ENCODE results near the gene NACC2. TPM values are rescaled to one million over a fixed set of nuclear protein-coding genes. Genes with fewer than 3 reads are reported as not detected.

The NACC2 gene
- total and polyA plus RNA-seq, 10 of the 15 experiments (the other 5 are each of a cell fraction or from before 2014, with no cell fraction given) = 0.66 to 14.7 (median 3.5) TPM

- H3K9ac ChIP-seq (ENCODE audit: control insufficient read depth, insufficient read depth, low read length) = no peak overlapping the region
- intact Hi-C loops (cut with micrococcal nuclease; ENCODE audit: unreplicated experiment) = no loop called here
- no peak overlapping the region for H2AFZ ChIP-seq (ENCODE audit: control insufficient read depth, low read depth, low read length)
- ATAC-seq = no peak
- H3K9me3 ChIP-seq (replicated peaks; ENCODE audit: control insufficient read depth, insufficient read depth, low read length) = no peaks in the 10 kb centered on the region
- no peak for DNase-seq (ENCODE audit: low read depth, low spot score)
- no peaks in the 10 kb centered on the region for H4K20me1 ChIP-seq (ENCODE audit: control insufficient read depth, insufficient read depth)
- no peak overlapping the region for H3K4me2 ChIP-seq (ENCODE audit: control insufficient read depth, insufficient read depth)
- H3K27ac ChIP-seq (ENCODE audit: control insufficient read depth, insufficient read depth) = no peak overlapping the region
- no peaks in the 10 kb centered on the region for H3K79me2 ChIP-seq (ENCODE audit: control insufficient read depth, insufficient read depth, low read length)
- ChIA-PET POLR2A (no interaction called here), SMC1A (ENCODE audit: uncharacterized antibody, unreplicated experiment) (no interaction called here), RAD21 (ENCODE audit: unreplicated experiment) (no interaction called here), CTCF (no interaction called here)
- H3K4me1 ChIP-seq (ENCODE audit: control insufficient read depth, insufficient read depth, low read length) = no peaks in the 10 kb centered on the region
- TF ChIP-seq, protein P1, sequence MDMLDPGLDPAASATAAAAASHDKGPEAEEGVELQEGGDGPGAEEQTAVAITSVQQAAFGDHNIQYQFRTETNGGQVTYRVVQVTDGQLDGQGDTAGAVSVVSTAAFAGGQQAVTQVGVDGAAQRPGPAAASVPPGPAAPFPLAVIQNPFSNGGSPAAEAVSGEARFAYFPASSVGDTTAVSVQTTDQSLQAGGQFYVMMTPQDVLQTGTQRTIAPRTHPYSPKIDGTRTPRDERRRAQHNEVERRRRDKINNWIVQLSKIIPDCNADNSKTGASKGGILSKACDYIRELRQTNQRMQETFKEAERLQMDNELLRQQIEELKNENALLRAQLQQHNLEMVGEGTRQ (IDR thresholded peaks at IDR 0.05; ENCODE audit: borderline replicate concordance, low read depth, low read length) = no peak
- no peak for TF ChIP-seq NR2C1 (IDR thresholded peaks at IDR 0.05)
- TF ChIP-seq MTA3 (IDR thresholded peaks at IDR 0.05; ENCODE audit: borderline replicate concordance, low read length) = no peak
- TF ChIP-seq TCF3 (IDR thresholded peaks at IDR 0.05; ENCODE audit: borderline replicate concordance, insufficient read depth, low read depth, low read length) = no peak
- TF ChIP-seq, protein P2, sequence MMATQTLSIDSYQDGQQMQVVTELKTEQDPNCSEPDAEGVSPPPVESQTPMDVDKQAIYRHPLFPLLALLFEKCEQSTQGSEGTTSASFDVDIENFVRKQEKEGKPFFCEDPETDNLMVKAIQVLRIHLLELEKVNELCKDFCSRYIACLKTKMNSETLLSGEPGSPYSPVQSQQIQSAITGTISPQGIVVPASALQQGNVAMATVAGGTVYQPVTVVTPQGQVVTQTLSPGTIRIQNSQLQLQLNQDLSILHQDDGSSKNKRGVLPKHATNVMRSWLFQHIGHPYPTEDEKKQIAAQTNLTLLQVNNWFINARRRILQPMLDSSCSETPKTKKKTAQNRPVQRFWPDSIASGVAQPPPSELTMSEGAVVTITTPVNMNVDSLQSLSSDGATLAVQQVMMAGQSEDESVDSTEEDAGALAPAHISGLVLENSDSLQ (IDR thresholded peaks at IDR 0.05) = no peak
- no peak for TF ChIP-seq ZSCAN29 (IDR thresholded peaks at IDR 0.05)
- TF ChIP-seq IKZF2 (IDR thresholded peaks at IDR 0.05) = no peak
- TF ChIP-seq RAD21 (IDR thresholded peaks at IDR 0.05; ENCODE audit: insufficient read depth, low read depth, low read length) = no peak
- no peak for TF ChIP-seq SPI1 (IDR thresholded peaks at IDR 0.05; ENCODE audit: borderline replicate concordance, insufficient read depth, low read depth, low read length)
- TF ChIP-seq SIN3A (IDR thresholded peaks at IDR 0.05; ENCODE audit: low read depth, low read length) = no peak
- TF ChIP-seq, protein P3, sequence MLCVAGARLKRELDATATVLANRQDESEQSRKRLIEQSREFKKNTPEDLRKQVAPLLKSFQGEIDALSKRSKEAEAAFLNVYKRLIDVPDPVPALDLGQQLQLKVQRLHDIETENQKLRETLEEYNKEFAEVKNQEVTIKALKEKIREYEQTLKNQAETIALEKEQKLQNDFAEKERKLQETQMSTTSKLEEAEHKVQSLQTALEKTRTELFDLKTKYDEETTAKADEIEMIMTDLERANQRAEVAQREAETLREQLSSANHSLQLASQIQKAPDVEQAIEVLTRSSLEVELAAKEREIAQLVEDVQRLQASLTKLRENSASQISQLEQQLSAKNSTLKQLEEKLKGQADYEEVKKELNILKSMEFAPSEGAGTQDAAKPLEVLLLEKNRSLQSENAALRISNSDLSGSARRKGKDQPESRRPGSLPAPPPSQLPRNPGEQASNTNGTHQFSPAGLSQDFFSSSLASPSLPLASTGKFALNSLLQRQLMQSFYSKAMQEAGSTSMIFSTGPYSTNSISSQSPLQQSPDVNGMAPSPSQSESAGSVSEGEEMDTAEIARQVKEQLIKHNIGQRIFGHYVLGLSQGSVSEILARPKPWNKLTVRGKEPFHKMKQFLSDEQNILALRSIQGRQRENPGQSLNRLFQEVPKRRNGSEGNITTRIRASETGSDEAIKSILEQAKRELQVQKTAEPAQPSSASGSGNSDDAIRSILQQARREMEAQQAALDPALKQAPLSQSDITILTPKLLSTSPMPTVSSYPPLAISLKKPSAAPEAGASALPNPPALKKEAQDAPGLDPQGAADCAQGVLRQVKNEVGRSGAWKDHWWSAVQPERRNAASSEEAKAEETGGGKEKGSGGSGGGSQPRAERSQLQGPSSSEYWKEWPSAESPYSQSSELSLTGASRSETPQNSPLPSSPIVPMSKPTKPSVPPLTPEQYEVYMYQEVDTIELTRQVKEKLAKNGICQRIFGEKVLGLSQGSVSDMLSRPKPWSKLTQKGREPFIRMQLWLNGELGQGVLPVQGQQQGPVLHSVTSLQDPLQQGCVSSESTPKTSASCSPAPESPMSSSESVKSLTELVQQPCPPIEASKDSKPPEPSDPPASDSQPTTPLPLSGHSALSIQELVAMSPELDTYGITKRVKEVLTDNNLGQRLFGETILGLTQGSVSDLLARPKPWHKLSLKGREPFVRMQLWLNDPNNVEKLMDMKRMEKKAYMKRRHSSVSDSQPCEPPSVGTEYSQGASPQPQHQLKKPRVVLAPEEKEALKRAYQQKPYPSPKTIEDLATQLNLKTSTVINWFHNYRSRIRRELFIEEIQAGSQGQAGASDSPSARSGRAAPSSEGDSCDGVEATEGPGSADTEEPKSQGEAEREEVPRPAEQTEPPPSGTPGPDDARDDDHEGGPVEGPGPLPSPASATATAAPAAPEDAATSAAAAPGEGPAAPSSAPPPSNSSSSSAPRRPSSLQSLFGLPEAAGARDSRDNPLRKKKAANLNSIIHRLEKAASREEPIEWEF (IDR thresholded peaks at IDR 0.05; ENCODE audit: insufficient replicate concordance, low read depth, low read length) = no peak
- TF ChIP-seq NR2F1 (conservative IDR thresholded peaks at IDR 0.05) = no peak
- 49% methylated on average over 13 of the region's 13 CpGs for WGBS (ENCODE audit: insufficient coverage, insufficient replicate concordance, low lambda C conversion rate, missing lambda C conversion rate)
- FAIRE-seq = no peak
- H3K27me3 ChIP-seq (replicated peaks in 1 of 2; ENCODE audit: control insufficient read depth in 2 of 2, insufficient read depth in 2 of 2, low read length in 1 of 2) = no peaks in the 10 kb centered on the region; a peak in 1 of 4 replicates
- in situ Hi-C loops (cut with MboI) = no loop called here
- BruUV-seq (replicated peaks) = no TSS peak
- H3K36me3 ChIP-seq (ENCODE audit: control insufficient read depth in 2 of 2, insufficient read depth in 2 of 2, low read length in 1 of 2) = no peaks in the 10 kb centered on the region
- no peak overlapping the region for H3K4me3 ChIP-seq
Measured at GRCh38 chr9:135976531-135976930, 118.6 kb downstream of the NACC2 start.

Measured in GM12878 (cell line).